Epithelial cell of proximal tubule (primary cell): Measurements from ENCODE around the gene PUM2. TPM values are rescaled to one million over a fixed set of nuclear protein-coding genes. Genes with fewer than 3 reads are reported as not detected.

Experiments used
- DNase-seq: peaks from one replicate; pipeline ENCODE4 v3.0.0-alpha.2; 2011; ENCODE audit warnings: low read depth
- H3K4me3 ChIP-seq: 2 replicates; pipeline ENCODE4 v1.5.1; 2011; ENCODE audit warnings: low read depth, mild to moderate bottlenecking, low read length
- CTCF ChIP-seq: conservative IDR thresholded peaks from 2 replicates; pipeline ENCODE4 v1.5.1; 2012; ENCODE audit warnings: low read depth, mild to moderate bottlenecking, low read length
- total RNA-seq: library from RNA; depleted of rRNA; stranded (reverse); fragments of >200 nt; gene quantifications from 2 replicates; pipeline ENCODE4 v1.2.3, GENCODE V29; 2015

Gene PUM2
- total RNA-seq, 1 donor from 2014 or later: 14.9 TPM

GRCh38 chr2:20292984-20293383 is 57.7 kb downstream of the PUM2 start:
- TF ChIP-seq CTCF: no peak
- DNase-seq: no peak
- H3K4me3 ChIP-seq: no peak overlapping the region

- no peak overlapping the region for H3K4me3 ChIP-seq
- DNase-seq: no peak
- no peak for TF ChIP-seq CTCF
Measured at GRCh38 chr2:20291846-20292408, 58.7 kb downstream of the PUM2 start.

GRCh38 chr2:20291106-20291564 is 59.5 kb downstream of the PUM2 start:
- peak; percentile 82 for TF ChIP-seq CTCF
- DNase-seq: peak; percentile 61
- no peak overlapping the region for H3K4me3 ChIP-seq

- no peak for TF ChIP-seq CTCF
- no peak for DNase-seq
- no peak overlapping the region for H3K4me3 ChIP-seq
Measured at GRCh38 chr2:20288642-20289340, 61.9 kb downstream of the PUM2 start.

GRCh38 chr2:20282916-20283592 is 67.6 kb downstream of the PUM2 start:
- no peak for DNase-seq
- no peak overlapping the region for H3K4me3 ChIP-seq
- TF ChIP-seq CTCF: no peak

GRCh38 chr2:20281876-20282275 is 68.8 kb downstream of the PUM2 start:
- DNase-seq: no peak
- no peak for TF ChIP-seq CTCF
- H3K4me3 ChIP-seq: no peak overlapping the region
